GM12878 (cell line): Measurements from ENCODE around the gene ANK2. TPM values are rescaled to one million over a fixed set of nuclear protein-coding genes. Genes with fewer than 3 reads are reported as not detected.

Experiments used
- ATAC-seq: fragments of 200-7000 bp; cut with Tn5 transposase; 3 replicates; pipeline ENCODE4 v1.9.1; 2020; ENCODE audit warnings: mild to moderate bottlenecking, moderate library complexity
- BruUV-seq: library from RNA; stranded (reverse); fragments of 400-500 nt; replicated peaks from 2 replicates; lab custom pipeline; 2021; lab: Mats Ljungman, UMichigan
- CTCF ChIA-PET: fragments of 300-600 bp; sonication (Branson Sonifier 250); formaldehyde crosslinking; extraction: SDS; loops from one replicate; lab custom pipeline; 2021; ENCODE audit warnings: inconsistent platforms; lab: Yijun Ruan, JAX
- POLR2A ChIA-PET: fragments of 350-600 bp; formaldehyde crosslinking; extraction: SDS; loops from one replicate; lab custom pipeline; 2021; ENCODE audit warnings: inconsistent platforms; lab: Charles Lee
- RAD21 ChIA-PET: fragments of 300-600 bp; sonication (Branson Sonifier 250); formaldehyde crosslinking; loops from one replicate; lab custom pipeline; 2023; ENCODE audit warnings: antibody characterized with exemption; ENCODE audit not compliant: unreplicated experiment; lab: Charles Lee
- SMC1A ChIA-PET: fragments of 300-600 bp; sonication (Branson Sonifier 250); formaldehyde crosslinking; loops from one replicate; lab custom pipeline; 2023; ENCODE audit not compliant: unreplicated experiment, uncharacterized antibody; lab: Charles Lee
- DNase-seq: peaks from one replicate; pipeline ENCODE4 v3.0.0-alpha.2; 2011; ENCODE audit warnings: low read depth, low spot score
- FAIRE-seq: peaks from 3 replicates; lab custom pipeline; 2011; peaks lifted over from hg19 to GRCh38; lab: Jason Lieb, UNC
- H2AFZ ChIP-seq: 2 replicates; pipeline ENCODE4 v1.6.0; 2011; ENCODE audit warnings: low read depth, low read length, control low read depth; ENCODE audit not compliant: control insufficient read depth
- H3K27ac ChIP-seq: 2 replicates; pipeline ENCODE4 v1.5.1; 2011; ENCODE audit warnings: control low read depth; ENCODE audit not compliant: control insufficient read depth, insufficient read depth
- H3K27me3 ChIP-seq, 2 experiments: replicated peaks in 1 of 2; 2 replicates each; pipeline versions ENCODE4 v1.6.0 to v1.6.1; 2011; ENCODE audit warnings: low read length in 1 of 2; ENCODE audit not compliant: control insufficient read depth in 2 of 2, insufficient read depth in 2 of 2
- H3K36me3 ChIP-seq, 2 experiments: 2 replicates each; pipeline ENCODE4 v1.5.1; 2011; ENCODE audit warnings: low read length in 1 of 2; ENCODE audit not compliant: control insufficient read depth in 2 of 2, insufficient read depth in 2 of 2
- H3K4me1 ChIP-seq: 2 replicates; pipeline ENCODE4 v1.6.1; 2011; ENCODE audit warnings: mild to moderate bottlenecking, low read length, moderate library complexity, mixed read lengths; ENCODE audit not compliant: control insufficient read depth, insufficient read depth
- H3K4me2 ChIP-seq: 2 replicates; pipeline ENCODE4 v1.6.0; 2011; ENCODE audit warnings: control low read depth; ENCODE audit not compliant: control insufficient read depth, insufficient read depth
- H3K4me3 ChIP-seq: fragments of 200-600 bp; sonication (generic); 2 replicates; pipeline ENCODE4 v1.5.1; 2016
- H3K79me2 ChIP-seq: 2 replicates; pipeline ENCODE4 v1.6.0; 2011; ENCODE audit warnings: low read length; ENCODE audit not compliant: control insufficient read depth, insufficient read depth
- H3K9ac ChIP-seq: 2 replicates; pipeline ENCODE4 v1.8.0; 2011; ENCODE audit warnings: low read length, control low read depth, mixed read lengths; ENCODE audit not compliant: control insufficient read depth, insufficient read depth
- H3K9me3 ChIP-seq: replicated peaks from 3 replicates; pipeline ENCODE4 v1.5.1; 2011; ENCODE audit warnings: mild to moderate bottlenecking, low read length; ENCODE audit not compliant: control insufficient read depth, insufficient read depth
- H4K20me1 ChIP-seq: 2 replicates; pipeline ENCODE4 v1.6.0; 2011; ENCODE audit not compliant: control insufficient read depth, insufficient read depth
- ATF3 ChIP-seq: IDR thresholded peaks from 2 replicates; pipeline ENCODE4 v1.6.1; 2011; ENCODE audit warnings: low read depth, mild to moderate bottlenecking, low read length, moderate library complexity, borderline replicate concordance; ENCODE audit errors: extremely low read depth
- ELK1 ChIP-seq: IDR thresholded peaks from 2 replicates; pipeline ENCODE4 v1.6.1; 2012; ENCODE audit warnings: low read depth, low read length, improper control_type of control experiment
- JUNB ChIP-seq: IDR thresholded peaks from 2 replicates; pipeline ENCODE4 v1.6.1; 2016; ENCODE audit warnings: antibody characterized with exemption, mild to moderate bottlenecking
- RB1 ChIP-seq: fragments of 450-650 bp; formaldehyde crosslinking; IDR thresholded peaks from 2 replicates; pipeline ENCODE4 v1.6.1; 2017; ENCODE audit warnings: mild to moderate bottlenecking, borderline replicate concordance
- WGBS: methylation state at CpG from one replicate; pipeline ENCODE4 v1.1.6; 2016; ENCODE audit warnings: low lambda C conversion rate; ENCODE audit not compliant: insufficient replicate concordance, insufficient coverage; ENCODE audit errors: missing lambda C conversion rate; 5-methylcytosine and 5-hydroxymethylcytosine counted together
- in situ Hi-C: fragments of 300-500 bp; cut with MboI; formaldehyde crosslinking; loops from 9 replicates; pipeline ENCODE4 v1.14.3; 2018; ENCODE audit warnings: mixed read lengths
- intact Hi-C: fragments of 100-400 bp; cut with micrococcal nuclease; formaldehyde crosslinking; loops from one replicate; pipeline ENCODE4 v1.14.2; 2022; ENCODE audit not compliant: unreplicated experiment
- polyA plus RNA-seq, 11 experiments: library from polyadenylated mRNA; depleted of rRNA in 4 of 11; unstranded in 6 of 11; stranded (reverse) in 5 of 11; fragments of >200 nt; fragmentation: Nextera tagmentation in 4 of 11; fragmentation: Illumina TruSeq in 1 of 11; extraction: Ambion mirVana in 4 of 11; extraction: Trizol in 1 of 11; gene quantifications; 1 replicate in 1 of 11; 2 replicates in 10 of 11; pipeline versions ENCODE4 v1.2.1 to v1.2.3, GENCODE V29; 2011 to 2016; ENCODE audit warnings: inconsistent platforms in 2 of 11, missing spikeins in 2 of 11, low read depth in 1 of 11
- total RNA-seq, 4 experiments: library from RNA; depleted of rRNA in 3 of 4; stranded (reverse); fragments of >200 nt in 3 of 4; fragmentation: Illumina TruSeq in 1 of 4; extraction: Trizol in 1 of 4; gene quantifications; 2 replicates each; pipeline versions ENCODE4 v1.2.1 to v1.2.3, GENCODE V29; 2013 to 2021
- TF ChIP-seq, protein P1 (sequence below): fragments of 450-650 bp; IDR thresholded peaks from 2 replicates; pipeline ENCODE4 v1.6.1; 2016; ENCODE audit warnings: mild to moderate bottlenecking

Gene ANK2
- total and polyA plus RNA-seq, 10 of the 15 experiments (the other 5 are each of a cell fraction or from before 2014, with no cell fraction given): 1.6 to 13.0 (median 4.1) TPM

DNA sequence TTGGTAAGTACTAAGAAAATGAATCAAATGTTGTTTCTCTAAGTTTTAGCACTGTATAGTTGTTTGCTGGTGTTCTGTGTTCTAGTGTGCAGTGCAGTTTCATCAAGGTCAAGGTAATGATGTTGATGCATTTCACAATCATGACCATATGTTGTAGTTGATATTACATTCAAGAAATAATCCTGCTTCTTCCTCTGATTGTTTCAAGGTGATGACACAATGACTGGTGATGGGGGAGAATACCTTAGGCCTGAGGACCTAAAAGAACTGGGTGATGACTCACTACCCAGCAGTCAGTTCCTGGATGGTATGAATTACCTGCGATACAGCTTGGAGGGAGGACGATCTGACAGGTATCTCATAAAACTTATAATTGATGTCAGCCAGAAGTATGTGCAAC, 261.6 kb downstream of the ANK2 start:
- BruUV-seq: no TSS peak
- H4K20me1 ChIP-seq: no peaks in the 10 kb centered on the region
- intact Hi-C loops (no loop called here), in situ Hi-C loops (no loop called here)
- H3K4me2 ChIP-seq: no peak overlapping the region
- no peaks in the 10 kb centered on the region for H3K9me3 ChIP-seq
- FAIRE-seq (no peak), ATAC-seq (no peak), DNase-seq (no peak)
- POLR2A ChIA-PET: no interaction called here
- no peak overlapping the region for H2AFZ ChIP-seq
- H3K27me3 ChIP-seq: no peaks in the 10 kb centered on the region
- H3K4me3 ChIP-seq: no peak overlapping the region
- CTCF ChIA-PET: no interaction called here
- SMC1A ChIA-PET: no interaction called here
- no peaks in the 10 kb centered on the region for H3K79me2 ChIP-seq
- no peaks in the 10 kb centered on the region for H3K4me1 ChIP-seq
- RAD21 ChIA-PET: no interaction called here
- H3K9ac ChIP-seq: no peak overlapping the region
- no peaks in the 10 kb centered on the region for H3K36me3 ChIP-seq
- TF ChIP-seq RB1: no peak
- no peak for TF ChIP-seq ELK1
- TF ChIP-seq JUNB: no peak
- no peak for TF ChIP-seq ATF3
- TF ChIP-seq, protein P1, sequence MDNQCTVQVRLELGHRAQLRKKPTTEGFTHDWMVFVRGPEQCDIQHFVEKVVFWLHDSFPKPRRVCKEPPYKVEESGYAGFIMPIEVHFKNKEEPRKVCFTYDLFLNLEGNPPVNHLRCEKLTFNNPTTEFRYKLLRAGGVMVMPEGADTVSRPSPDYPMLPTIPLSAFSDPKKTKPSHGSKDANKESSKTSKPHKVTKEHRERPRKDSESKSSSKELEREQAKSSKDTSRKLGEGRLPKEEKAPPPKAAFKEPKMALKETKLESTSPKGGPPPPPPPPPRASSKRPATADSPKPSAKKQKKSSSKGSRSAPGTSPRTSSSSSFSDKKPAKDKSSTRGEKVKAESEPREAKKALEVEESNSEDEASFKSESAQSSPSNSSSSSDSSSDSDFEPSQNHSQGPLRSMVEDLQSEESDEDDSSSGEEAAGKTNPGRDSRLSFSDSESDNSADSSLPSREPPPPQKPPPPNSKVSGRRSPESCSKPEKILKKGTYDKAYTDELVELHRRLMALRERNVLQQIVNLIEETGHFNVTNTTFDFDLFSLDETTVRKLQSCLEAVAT: no peak
- 86% methylated on average over 2 of the region's 2 CpGs for WGBS
- H3K27ac ChIP-seq: no peak overlapping the region
